HG03135 (cell line): ENCODE measurements around the gene OR51M1.

Source experiments
- ATAC-seq: cut with Tn5 transposase; IDR thresholded peaks from one replicate; pipeline ENCODE4 v1.9.1; 2021; ENCODE audit warnings: mild to moderate bottlenecking, moderate library complexity; ENCODE audit not compliant: unreplicated experiment

The OR51M1 gene

GRCh38 chr11:5384335-5384734, 723 bp downstream of the OR51M1 start:
- ATAC-seq = no peak

- no peak for ATAC-seq
Observed at GRCh38 chr11:5390210-5390609, 6.6 kb downstream of the OR51M1 start.

- ATAC-seq = no peak
Observed at GRCh38 chr11:5394091-5394490, 10.5 kb downstream of the OR51M1 start.

GRCh38 chr11:5398936-5399335, 15.3 kb downstream of the OR51M1 start:
- ATAC-seq = no peak

GRCh38 chr11:5405173-5405572, 21.6 kb downstream of the OR51M1 start:
- ATAC-seq = no peak

GRCh38 chr11:5420993-5421392, 37.4 kb downstream of the OR51M1 start:
- ATAC-seq = no peak

- no peak for ATAC-seq
Observed at GRCh38 chr11:5421811-5422210, 38.2 kb downstream of the OR51M1 start, which contains the start of gene OR51Q1. Gene OR51Q1 (plus strand): TSS chr11:5422111. CDS start chr11:5422201, 90 bp downstream.

GRCh38 chr11:5423131-5423530, 39.5 kb downstream of the OR51M1 start:
- no peak for ATAC-seq

GRCh38 chr11:5441414-5441813, 57.8 kb downstream of the OR51M1 start, which contains the start of gene OR51I1:
Gene OR51I1 (minus strand): TSS chr11:5441514. CDS start chr11:5441514, 0 bp downstream.
- ATAC-seq = no peak
